ENCODE data around the gene MYO16. TPM values are rescaled to one million over a fixed set of nuclear protein-coding genes. Genes with fewer than 3 reads are reported as not detected.

MYO16 gene
- total and polyA plus RNA-seq, 2 donors: 0.04 to 5.8 TPM

DNA sequence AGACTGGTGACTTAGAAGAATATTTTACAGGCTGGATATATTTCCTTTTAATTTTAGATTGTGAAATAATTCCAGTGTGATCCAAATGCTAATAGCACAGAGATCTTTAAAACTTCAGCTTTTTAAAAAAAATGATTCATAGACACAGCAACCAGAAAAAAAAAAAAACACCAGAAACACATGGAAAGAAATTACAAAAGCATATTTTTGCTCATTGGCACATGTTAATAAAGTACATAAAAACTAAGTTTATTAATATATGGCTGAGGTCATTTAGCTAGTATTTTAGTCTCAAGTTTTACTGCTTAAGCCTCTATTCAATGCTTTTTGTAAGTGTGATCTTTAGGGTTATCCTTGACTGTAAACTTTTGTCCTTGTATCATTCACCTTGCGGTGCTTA lies 577 bp downstream of the MYO16 start:
- no peak overlapping the region for H3K27ac ChIP-seq (ENCODE audit: low read depth)
- H3K4me1 ChIP-seq (ENCODE audit: insufficient read depth): no peaks in the 10 kb centered on the region
- no peak for DNase-seq (ENCODE audit: extremely low spot score)
- H3K36me3 ChIP-seq (ENCODE audit: insufficient read depth): no peaks in the 10 kb centered on the region
- H3K4me3 ChIP-seq (ENCODE audit: low read depth, low read length): no peak overlapping the region
- whole genome bisulfite sequencing: 88% methylated on average over 1 of the region's 1 CpG

DNA sequence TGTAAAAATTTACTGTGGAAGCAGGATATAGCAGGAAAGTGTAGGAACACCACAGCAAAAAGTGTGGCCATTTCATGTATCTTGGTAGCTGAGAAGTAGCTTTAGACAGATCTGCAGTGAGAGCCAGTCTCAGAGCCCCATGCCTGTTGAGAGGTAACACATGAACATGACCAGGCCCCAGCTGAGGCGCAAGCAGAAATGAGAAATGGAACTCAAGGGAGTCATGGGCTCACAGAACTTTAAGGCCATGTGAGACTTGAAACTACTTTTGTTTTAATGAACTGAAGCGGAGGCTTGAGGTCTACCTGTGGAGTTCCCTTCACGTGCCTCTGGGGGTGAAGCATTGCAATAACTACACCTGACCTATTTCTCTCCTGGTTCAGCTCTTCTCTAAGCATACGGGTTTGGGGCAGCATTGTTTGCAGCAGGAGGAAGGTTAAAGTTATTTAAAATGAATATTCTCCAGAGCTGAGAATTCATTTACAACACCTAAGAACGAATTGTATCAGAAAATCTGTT lies 3.3 kb downstream of the MYO16 start:
- 73% methylated on average over 5 of the region's 5 CpGs for WGBS
- no peaks in the 10 kb centered on the region for H3K36me3 ChIP-seq (ENCODE audit: insufficient read depth)
- DNase-seq (ENCODE audit: extremely low spot score): no peak
- H3K4me1 ChIP-seq (ENCODE audit: insufficient read depth): no peaks in the 10 kb centered on the region
- H3K4me3 ChIP-seq (ENCODE audit: low read depth, low read length): no peak overlapping the region
- H3K27ac ChIP-seq (ENCODE audit: low read depth): no peak overlapping the region

DNA sequence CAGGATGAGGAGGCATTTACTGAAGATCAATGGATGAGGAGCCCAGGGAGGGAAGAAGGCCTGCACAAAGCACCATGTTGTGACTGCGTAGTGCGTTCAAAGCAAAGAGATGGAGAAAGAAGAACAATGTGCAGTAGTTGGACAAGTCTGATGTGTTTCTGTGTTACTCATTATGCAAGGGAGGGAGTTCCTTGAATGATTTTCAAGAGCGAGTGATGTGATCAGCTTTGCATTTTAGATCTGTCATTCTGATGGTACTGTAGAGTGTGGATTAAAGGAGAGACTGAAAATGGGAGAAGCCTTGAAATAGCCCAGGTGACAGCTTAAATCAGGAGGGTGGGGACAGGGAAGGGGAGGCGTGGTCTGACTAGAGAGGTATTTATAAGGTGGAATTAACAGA lies 9.5 kb downstream of the MYO16 start:
- Histone ChIP-seq H3K36me3 (ENCODE audit: insufficient read depth) (no peaks in the 10 kb centered on the region), H3K27ac (ENCODE audit: low read depth) (no peak overlapping the region), H3K4me3 (ENCODE audit: low read depth, low read length) (no peak overlapping the region), H3K4me1 (ENCODE audit: insufficient read depth) (no peaks in the 10 kb centered on the region)
- DNase-seq (ENCODE audit: extremely low spot score): no peak
- 69% methylated on average over 4 of the region's 4 CpGs for WGBS

DNA sequence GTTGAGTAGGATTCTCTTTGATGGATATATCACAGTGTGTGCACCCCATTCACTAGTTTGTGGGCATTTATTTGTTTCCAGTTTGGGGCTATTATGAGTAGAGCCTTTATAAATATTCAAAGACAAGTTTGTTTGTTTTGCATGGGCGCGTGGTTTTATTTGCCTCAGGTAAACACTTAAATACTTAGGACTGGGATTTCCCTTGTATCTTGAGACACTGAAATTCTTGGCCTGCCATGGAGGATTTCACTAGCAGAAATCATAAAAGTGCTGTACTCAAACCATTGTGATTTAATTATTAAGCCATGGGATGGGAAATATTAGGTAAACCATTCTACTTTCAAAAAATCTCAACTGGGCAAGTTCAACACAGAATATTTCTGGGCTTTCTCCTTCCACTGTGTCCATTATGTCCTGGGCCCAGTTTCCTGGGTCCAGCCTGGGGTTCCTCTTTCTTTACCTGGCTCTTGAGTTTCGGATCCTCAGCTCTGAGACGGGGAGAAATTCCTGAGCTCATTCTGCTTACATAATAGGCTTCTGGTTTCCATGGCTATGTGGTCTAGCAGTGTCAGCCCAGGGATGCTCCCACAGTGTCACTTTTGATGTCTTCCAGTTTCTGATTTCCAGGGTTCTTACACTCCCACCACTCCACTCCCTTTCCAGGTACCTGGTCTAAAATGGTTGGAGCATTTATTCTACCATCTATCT lies 14.4 kb downstream of the MYO16 start:
- Histone ChIP-seq H3K27ac (ENCODE audit: low read depth) (no peak overlapping the region), H3K36me3 (ENCODE audit: insufficient read depth) (no peaks in the 10 kb centered on the region), H3K4me1 (ENCODE audit: insufficient read depth) (no peaks in the 10 kb centered on the region), H3K4me3 (ENCODE audit: low read depth, low read length) (no peak overlapping the region)
- 82% methylated on average over 4 of the region's 4 CpGs for WGBS
- no peak for DNase-seq (ENCODE audit: extremely low spot score)

DNA sequence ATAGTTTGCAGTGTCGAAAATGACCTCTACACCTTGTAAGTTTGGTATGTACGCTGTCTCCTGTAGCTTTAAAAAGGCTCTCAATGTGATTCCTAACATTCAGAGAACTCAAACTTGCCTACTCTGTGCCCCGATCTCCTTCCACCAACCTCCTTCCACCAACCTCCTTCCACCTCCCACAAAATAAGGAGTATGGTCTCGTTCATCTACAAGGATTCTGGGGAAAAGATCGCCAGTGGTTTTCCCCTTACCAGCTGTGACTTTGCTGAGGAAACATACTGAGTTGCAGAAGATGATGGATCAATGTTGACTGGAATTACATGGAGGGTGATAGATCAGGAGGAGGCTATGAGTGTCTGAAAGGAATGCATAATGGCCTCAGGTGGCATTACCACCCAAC lies 16.0 kb downstream of the MYO16 start:
- H3K4me1 ChIP-seq (ENCODE audit: insufficient read depth): no peaks in the 10 kb centered on the region
- DNase-seq (ENCODE audit: extremely low spot score): no peak
- H3K4me3 ChIP-seq (ENCODE audit: low read depth, low read length): no peak overlapping the region
- no peak overlapping the region for H3K27ac ChIP-seq (ENCODE audit: low read depth)
- 85% methylated on average over 5 of the region's 5 CpGs for WGBS
- no peaks in the 10 kb centered on the region for H3K36me3 ChIP-seq (ENCODE audit: insufficient read depth)

DNA sequence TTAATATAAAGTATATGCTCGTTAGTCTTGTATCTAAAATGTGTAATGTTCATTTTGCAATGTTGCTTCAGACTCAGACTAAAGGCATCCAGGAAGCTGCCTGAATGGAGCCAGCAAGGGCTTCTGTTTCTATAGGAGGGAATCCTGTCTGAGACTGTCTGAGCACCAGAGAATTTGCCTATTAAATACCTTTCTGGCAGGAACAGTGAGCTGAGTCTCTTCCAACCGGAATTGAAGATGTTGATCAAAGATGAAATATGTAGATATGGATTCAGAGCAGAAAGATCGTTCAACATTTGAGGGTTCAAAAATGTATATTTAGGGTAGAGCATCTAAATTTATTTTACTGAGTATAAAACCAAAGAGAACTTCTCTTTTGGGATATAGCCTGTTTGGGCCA lies 20.9 kb downstream of the MYO16 start:
- Histone ChIP-seq H3K4me1 (ENCODE audit: insufficient read depth) (no peaks in the 10 kb centered on the region), H3K27ac (ENCODE audit: low read depth) (no peak overlapping the region), H3K4me3 (ENCODE audit: low read depth, low read length) (no peak overlapping the region), H3K36me3 (ENCODE audit: insufficient read depth) (no peaks in the 10 kb centered on the region)
- DNase-seq (ENCODE audit: extremely low spot score): no peak
- 58% methylated on average over 3 of the region's 3 CpGs for WGBS

DNA sequence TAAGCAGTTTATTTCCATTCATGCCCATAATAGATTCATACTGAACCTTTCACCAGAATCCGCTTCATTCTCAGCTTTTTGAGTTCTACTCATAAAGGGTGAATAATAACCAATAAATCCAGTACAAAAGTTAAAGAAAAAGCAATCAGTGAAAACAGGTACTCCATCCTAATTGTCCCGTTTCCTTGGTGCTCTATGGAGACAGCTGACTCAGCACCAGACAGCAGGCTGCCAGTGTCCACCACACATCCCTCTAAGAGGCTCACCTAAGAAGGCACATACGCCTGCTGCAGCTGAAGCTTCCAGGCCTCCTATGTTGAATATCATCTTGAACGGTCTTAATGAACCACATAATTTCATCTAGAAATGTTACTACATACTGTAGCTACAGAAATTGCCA lies 27.3 kb downstream of the MYO16 start:
- H3K36me3 ChIP-seq (ENCODE audit: insufficient read depth): no peaks in the 10 kb centered on the region
- 83% methylated on average over 4 of the region's 4 CpGs for whole genome bisulfite sequencing
- no peak for DNase-seq (ENCODE audit: extremely low spot score)
- H3K4me3 ChIP-seq (ENCODE audit: low read depth, low read length): no peak overlapping the region
- no peaks in the 10 kb centered on the region for H3K4me1 ChIP-seq (ENCODE audit: insufficient read depth)
- no peak overlapping the region for H3K27ac ChIP-seq (ENCODE audit: low read depth)

DNA sequence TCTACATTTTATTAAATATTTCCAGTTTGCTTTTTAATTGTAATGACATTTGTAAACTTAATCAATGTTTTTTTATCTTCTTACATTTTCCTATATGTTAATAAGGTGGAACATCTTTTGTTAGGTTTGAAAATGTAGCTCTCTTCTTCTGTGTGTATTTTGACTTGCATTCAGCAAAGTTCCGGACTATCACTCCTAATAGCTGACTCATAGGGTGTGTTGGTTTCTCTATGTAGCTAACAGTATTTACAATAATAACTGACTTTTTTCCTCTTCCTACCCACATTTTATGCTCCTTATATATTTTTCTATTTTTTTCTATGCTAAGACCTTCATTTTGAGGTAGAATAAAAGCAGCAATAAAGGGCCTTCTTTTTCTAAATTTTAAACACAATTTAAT lies 28.1 kb downstream of the MYO16 start:
- no peak for DNase-seq (ENCODE audit: extremely low spot score)
- WGBS: 75% methylated on average over 1 of the region's 1 CpG
- H3K4me3 ChIP-seq (ENCODE audit: low read depth, low read length): no peak overlapping the region
- no peak overlapping the region for H3K27ac ChIP-seq (ENCODE audit: low read depth)
- no peaks in the 10 kb centered on the region for H3K4me1 ChIP-seq (ENCODE audit: insufficient read depth)
- no peaks in the 10 kb centered on the region for H3K36me3 ChIP-seq (ENCODE audit: insufficient read depth)

DNA sequence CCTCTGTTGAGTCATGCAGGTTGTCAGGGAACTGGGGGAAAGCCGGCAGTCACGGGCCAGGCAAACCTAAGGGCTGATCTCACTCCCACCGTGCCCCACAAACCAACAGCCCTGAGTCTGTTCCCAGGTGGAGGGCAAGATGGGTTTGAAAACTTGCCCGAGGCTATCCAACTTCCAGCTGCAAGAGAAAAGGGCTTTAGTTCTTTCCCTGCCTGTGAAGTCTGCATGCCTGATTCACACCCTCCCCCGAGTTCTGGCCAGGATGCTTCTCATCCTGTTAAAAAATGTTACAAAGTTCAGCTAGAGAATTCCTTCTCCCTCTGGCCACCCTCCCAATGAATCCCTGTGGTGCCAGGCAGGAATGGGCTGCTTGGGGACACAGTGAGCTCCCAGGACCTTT lies 33.1 kb downstream of the MYO16 start:
- H3K27ac ChIP-seq (ENCODE audit: low read depth): no peak overlapping the region
- H3K4me3 ChIP-seq (ENCODE audit: low read depth, low read length): no peak overlapping the region
- no peak for DNase-seq (ENCODE audit: extremely low spot score)
- H3K36me3 ChIP-seq (ENCODE audit: insufficient read depth): no peaks in the 10 kb centered on the region
- WGBS: 87% methylated on average over 5 of the region's 5 CpGs
- no peaks in the 10 kb centered on the region for H3K4me1 ChIP-seq (ENCODE audit: insufficient read depth)

DNA sequence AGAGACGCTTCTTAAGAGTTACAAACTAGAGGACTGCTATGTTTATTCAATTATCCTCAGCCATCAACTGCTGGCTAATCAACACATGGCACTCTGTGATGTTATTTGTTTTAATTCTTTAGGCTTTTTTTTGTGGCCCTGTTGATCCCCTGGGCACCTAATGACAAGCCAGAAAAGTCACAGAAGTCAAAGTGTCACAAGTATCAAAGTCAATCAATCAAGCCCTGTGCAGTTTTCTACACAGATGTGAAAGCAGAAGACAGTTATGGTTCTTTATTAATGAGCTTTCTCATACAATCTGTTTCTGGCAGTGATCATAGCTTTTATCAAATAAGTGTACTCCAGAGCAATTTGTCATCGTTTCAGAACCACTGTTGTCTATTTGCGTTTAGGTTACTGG lies 34.3 kb downstream of the MYO16 start:
- Histone ChIP-seq H3K36me3 (ENCODE audit: insufficient read depth) (no peaks in the 10 kb centered on the region), H3K4me3 (ENCODE audit: low read depth, low read length) (no peak overlapping the region), H3K27ac (ENCODE audit: low read depth) (no peak overlapping the region), H3K4me1 (ENCODE audit: insufficient read depth) (no peaks in the 10 kb centered on the region)
- no peak for DNase-seq (ENCODE audit: extremely low spot score)
- WGBS: 73% methylated on average over 3 of the region's 3 CpGs

DNA sequence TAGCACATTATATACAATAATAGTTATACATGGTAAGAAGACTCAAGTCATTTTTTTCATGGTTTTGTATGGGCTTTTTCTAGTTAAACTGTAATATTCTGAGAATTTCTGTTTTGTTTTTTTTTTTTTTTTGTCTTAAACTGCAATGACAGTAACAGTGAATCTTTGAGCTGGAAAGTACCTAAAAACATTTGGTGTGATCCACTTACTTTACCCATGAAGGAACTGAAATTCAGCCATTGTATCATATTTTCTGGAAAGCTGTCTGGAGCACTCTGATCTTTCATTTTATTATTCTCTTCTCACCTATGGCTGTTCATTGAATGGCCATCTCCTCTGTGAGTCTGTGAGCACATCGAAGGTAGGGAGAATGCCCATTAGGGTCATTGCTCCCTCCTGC lies 37.8 kb downstream of the MYO16 start:
- no peak for DNase-seq (ENCODE audit: extremely low spot score)
- Histone ChIP-seq H3K4me3 (ENCODE audit: low read depth, low read length) (no peak overlapping the region), H3K36me3 (ENCODE audit: insufficient read depth) (no peaks in the 10 kb centered on the region), H3K27ac (ENCODE audit: low read depth) (no peak overlapping the region), H3K4me1 (ENCODE audit: insufficient read depth) (no peaks in the 10 kb centered on the region)
- WGBS: 97% methylated on average over 1 of the region's 1 CpG

DNA sequence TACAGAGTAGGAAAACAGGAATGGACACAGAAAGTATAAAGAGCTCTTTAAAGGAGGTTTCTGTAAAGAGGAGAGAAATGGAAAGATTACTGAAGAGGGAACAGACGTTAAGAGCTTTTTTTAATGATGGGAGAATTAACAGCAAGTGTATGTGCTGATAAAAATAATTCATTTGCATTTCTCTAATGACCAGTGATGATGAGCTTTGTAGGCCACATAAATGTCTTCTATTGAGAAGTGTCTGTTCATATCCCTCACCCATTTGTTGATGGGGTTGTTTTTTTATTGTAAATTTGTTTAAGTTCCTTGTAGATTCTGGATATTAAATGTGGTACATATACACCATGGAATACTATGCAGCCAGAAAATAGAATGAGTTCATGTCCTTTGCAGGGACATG lies 40.0 kb downstream of the MYO16 start:
- H3K27ac ChIP-seq (ENCODE audit: low read depth): no peak overlapping the region
- 48% methylated on average over 1 of the region's 1 CpG for WGBS
- no peak for DNase-seq (ENCODE audit: extremely low spot score)
- no peaks in the 10 kb centered on the region for H3K4me1 ChIP-seq (ENCODE audit: insufficient read depth)
- H3K4me3 ChIP-seq (ENCODE audit: low read depth, low read length): no peak overlapping the region
- H3K36me3 ChIP-seq (ENCODE audit: insufficient read depth): no peaks in the 10 kb centered on the region

DNA sequence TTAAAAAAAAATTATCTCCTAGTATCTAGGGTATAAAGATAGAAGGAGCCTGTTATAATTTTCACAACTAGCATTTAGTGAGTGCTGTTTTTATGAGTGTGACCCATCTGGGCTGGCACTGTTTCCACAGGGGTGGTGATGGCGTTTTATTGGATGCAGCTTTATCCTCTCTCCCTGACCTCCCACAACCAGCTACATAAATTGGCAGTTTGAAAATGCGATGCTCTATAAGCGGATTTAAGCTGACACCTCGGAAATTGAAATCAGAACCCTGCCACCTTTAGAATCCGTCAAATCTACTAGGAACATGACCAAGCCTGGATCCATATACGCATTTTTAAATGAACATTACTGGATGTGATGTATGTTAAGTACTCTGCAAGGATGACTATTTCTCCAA lies 44.9 kb downstream of the MYO16 start:
- no peak for DNase-seq (ENCODE audit: extremely low spot score)
- Histone ChIP-seq H3K36me3 (ENCODE audit: insufficient read depth) (no peaks in the 10 kb centered on the region), H3K4me3 (ENCODE audit: low read depth, low read length) (no peak overlapping the region), H3K27ac (ENCODE audit: low read depth) (no peak overlapping the region), H3K4me1 (ENCODE audit: insufficient read depth) (no peaks in the 10 kb centered on the region)
- WGBS: 53% methylated on average over 6 of the region's 6 CpGs

DNA sequence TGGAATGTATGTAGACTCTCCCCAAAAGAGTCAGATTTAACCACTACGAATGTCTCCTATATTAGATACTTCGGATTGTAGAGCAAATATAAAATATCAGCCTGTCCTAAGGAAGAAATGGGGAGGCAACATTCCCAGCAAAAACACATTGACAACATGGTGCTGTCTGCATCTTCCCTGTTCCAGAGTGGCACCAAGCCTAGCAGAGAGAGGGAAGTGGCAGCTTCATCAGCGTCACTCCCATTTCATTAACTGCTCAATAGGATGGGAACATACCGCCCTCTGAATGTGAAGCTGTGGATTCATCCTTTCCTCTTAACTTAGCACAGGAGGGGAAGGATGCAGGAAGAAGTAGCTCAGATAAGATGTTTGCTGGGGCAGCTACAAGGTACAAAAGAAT lies 45.4 kb downstream of the MYO16 start:
- H3K4me3 ChIP-seq (ENCODE audit: low read depth, low read length): no peak overlapping the region
- no peaks in the 10 kb centered on the region for H3K4me1 ChIP-seq (ENCODE audit: insufficient read depth)
- WGBS: 81% methylated on average over 4 of the region's 4 CpGs
- H3K36me3 ChIP-seq (ENCODE audit: insufficient read depth): no peaks in the 10 kb centered on the region
- DNase-seq (ENCODE audit: extremely low spot score): no peak
- H3K27ac ChIP-seq (ENCODE audit: low read depth): no peak overlapping the region

DNA sequence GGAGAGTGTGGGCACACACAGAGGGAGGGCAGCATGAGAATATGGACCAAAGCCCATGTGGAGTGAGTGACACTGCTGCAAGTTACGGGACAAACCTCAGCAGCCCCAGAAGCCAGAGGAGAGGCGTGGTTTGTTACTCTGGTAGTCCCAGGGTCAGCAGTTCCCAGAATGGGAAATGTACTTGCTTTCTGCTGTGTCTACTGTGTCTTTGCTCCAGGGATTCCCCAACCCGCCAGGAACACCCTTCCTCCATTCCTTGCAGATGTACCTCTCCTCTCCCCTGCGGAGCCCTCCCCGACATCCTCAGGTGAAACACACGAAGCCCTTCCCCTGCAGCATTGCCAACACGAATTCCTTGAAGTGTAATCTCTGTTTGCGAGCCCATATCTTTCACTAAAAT lies 47.2 kb downstream of the MYO16 start:
- no peaks in the 10 kb centered on the region for H3K4me1 ChIP-seq (ENCODE audit: insufficient read depth)
- no peak overlapping the region for H3K4me3 ChIP-seq (ENCODE audit: low read depth, low read length)
- WGBS: 51% methylated on average over 8 of the region's 8 CpGs
- DNase-seq (ENCODE audit: extremely low spot score): no peak
- H3K36me3 ChIP-seq (ENCODE audit: insufficient read depth): no peaks in the 10 kb centered on the region
- H3K27ac ChIP-seq (ENCODE audit: low read depth): no peak overlapping the region
